GM12878 (cell line): ENCODE data around the gene KLF11. TPM values are rescaled to one million over a fixed set of nuclear protein-coding genes. Genes with fewer than 3 reads are reported as not detected.
A peak's percentile ranks its signal among the peaks of the same experiment; 100 is the strongest.

ENCODE experiments used
- ATAC-seq: fragments of 200-7000 bp; cut with Tn5 transposase; 3 replicates; pipeline ENCODE4 v1.9.1; 2020; ENCODE audit warnings: mild to moderate bottlenecking, moderate library complexity
- BruUV-seq: library from RNA; stranded (reverse); fragments of 400-500 nt; replicated peaks from 2 replicates; lab custom pipeline; 2021; lab: Mats Ljungman, UMichigan
- CTCF ChIA-PET: fragments of 300-600 bp; sonication (Branson Sonifier 250); formaldehyde crosslinking; extraction: SDS; loops from one replicate; lab custom pipeline; 2021; ENCODE audit warnings: inconsistent platforms; lab: Yijun Ruan, JAX
- POLR2A ChIA-PET: fragments of 350-600 bp; formaldehyde crosslinking; extraction: SDS; loops from one replicate; lab custom pipeline; 2021; ENCODE audit warnings: inconsistent platforms; lab: Charles Lee
- RAD21 ChIA-PET: fragments of 300-600 bp; sonication (Branson Sonifier 250); formaldehyde crosslinking; loops from one replicate; lab custom pipeline; 2023; ENCODE audit warnings: antibody characterized with exemption; ENCODE audit not compliant: unreplicated experiment; lab: Charles Lee
- SMC1A ChIA-PET: fragments of 300-600 bp; sonication (Branson Sonifier 250); formaldehyde crosslinking; loops from one replicate; lab custom pipeline; 2023; ENCODE audit not compliant: unreplicated experiment, uncharacterized antibody; lab: Charles Lee
- DNase-seq: peaks from one replicate; pipeline ENCODE4 v3.0.0-alpha.2; 2011; ENCODE audit warnings: low read depth, low spot score
- FAIRE-seq: peaks from 3 replicates; lab custom pipeline; 2011; peaks lifted over from hg19 to GRCh38; lab: Jason Lieb, UNC
- H2AFZ ChIP-seq: 2 replicates; pipeline ENCODE4 v1.6.0; 2011; ENCODE audit warnings: low read depth, low read length, control low read depth; ENCODE audit not compliant: control insufficient read depth
- H3K27ac ChIP-seq: 2 replicates; pipeline ENCODE4 v1.5.1; 2011; ENCODE audit warnings: control low read depth; ENCODE audit not compliant: control insufficient read depth, insufficient read depth
- H3K27me3 ChIP-seq, 2 experiments: replicated peaks in 1 of 2; 2 replicates each; pipeline versions ENCODE4 v1.6.0 to v1.6.1; 2011; ENCODE audit warnings: low read length in 1 of 2; ENCODE audit not compliant: control insufficient read depth in 2 of 2, insufficient read depth in 2 of 2
- H3K36me3 ChIP-seq, 2 experiments: 2 replicates each; pipeline ENCODE4 v1.5.1; 2011; ENCODE audit warnings: low read length in 1 of 2; ENCODE audit not compliant: control insufficient read depth in 2 of 2, insufficient read depth in 2 of 2
- H3K4me1 ChIP-seq: 2 replicates; pipeline ENCODE4 v1.6.1; 2011; ENCODE audit warnings: mild to moderate bottlenecking, low read length, moderate library complexity, mixed read lengths; ENCODE audit not compliant: control insufficient read depth, insufficient read depth
- H3K4me2 ChIP-seq: 2 replicates; pipeline ENCODE4 v1.6.0; 2011; ENCODE audit warnings: control low read depth; ENCODE audit not compliant: control insufficient read depth, insufficient read depth
- H3K4me3 ChIP-seq: fragments of 200-600 bp; sonication (generic); 2 replicates; pipeline ENCODE4 v1.5.1; 2016
- H3K79me2 ChIP-seq: 2 replicates; pipeline ENCODE4 v1.6.0; 2011; ENCODE audit warnings: low read length; ENCODE audit not compliant: control insufficient read depth, insufficient read depth
- H3K9ac ChIP-seq: 2 replicates; pipeline ENCODE4 v1.8.0; 2011; ENCODE audit warnings: low read length, control low read depth, mixed read lengths; ENCODE audit not compliant: control insufficient read depth, insufficient read depth
- H3K9me3 ChIP-seq: replicated peaks from 3 replicates; pipeline ENCODE4 v1.5.1; 2011; ENCODE audit warnings: mild to moderate bottlenecking, low read length; ENCODE audit not compliant: control insufficient read depth, insufficient read depth
- H4K20me1 ChIP-seq: 2 replicates; pipeline ENCODE4 v1.6.0; 2011; ENCODE audit not compliant: control insufficient read depth, insufficient read depth
- CREM ChIP-seq: IDR thresholded peaks from 2 replicates; pipeline ENCODE4 v1.6.1; 2014; ENCODE audit warnings: antibody characterized with exemption, low read depth
- POLR2A ChIP-seq: IDR thresholded peaks from 2 replicates; pipeline ENCODE4 v1.6.1; 2011; ENCODE audit warnings: low read depth, mild to moderate bottlenecking, low read length
- RAD21 ChIP-seq: IDR thresholded peaks from 2 replicates; pipeline ENCODE4 v1.6.1; 2011; ENCODE audit warnings: mild to moderate bottlenecking, low read depth, low read length, moderate library complexity; ENCODE audit not compliant: insufficient read depth
- SMC3 ChIP-seq: IDR thresholded peaks from 2 replicates; pipeline ENCODE4 v1.6.1; 2011; ENCODE audit warnings: low read length, improper control_type of control experiment, borderline replicate concordance
- SP1 ChIP-seq: IDR thresholded peaks from one replicate; pipeline ENCODE4 v1.6.1; 2011; ENCODE audit warnings: low read depth, low read length
- SUPT20H ChIP-seq: IDR thresholded peaks from 2 replicates; pipeline ENCODE4 v1.6.1; 2011; ENCODE audit warnings: low read depth, mild to moderate bottlenecking, low read length, moderate library complexity, borderline replicate concordance; ENCODE audit not compliant: control insufficient read depth
- ZNF207 ChIP-seq: fragments of 450-650 bp; IDR thresholded peaks from 2 replicates; pipeline ENCODE4 v1.6.1; 2014; ENCODE audit warnings: antibody characterized with exemption, mild to moderate bottlenecking, borderline replicate concordance
- ZNF24 ChIP-seq: fragments of 450-650 bp; IDR thresholded peaks from 2 replicates; pipeline ENCODE4 v1.6.1; 2017; ENCODE audit warnings: antibody characterized with exemption, mild to moderate bottlenecking
- ZNF384 ChIP-seq: IDR thresholded peaks from 2 replicates; pipeline ENCODE4 v1.6.1; 2012; ENCODE audit warnings: low read depth, mild to moderate bottlenecking, low read length, improper control_type of control experiment, borderline replicate concordance
- WGBS: methylation state at CpG from one replicate; pipeline ENCODE4 v1.1.6; 2016; ENCODE audit warnings: low lambda C conversion rate; ENCODE audit not compliant: insufficient replicate concordance, insufficient coverage; ENCODE audit errors: missing lambda C conversion rate; 5-methylcytosine and 5-hydroxymethylcytosine counted together
- in situ Hi-C: fragments of 300-500 bp; cut with MboI; formaldehyde crosslinking; loops from 9 replicates; pipeline ENCODE4 v1.14.3; 2018; ENCODE audit warnings: mixed read lengths
- intact Hi-C: fragments of 100-400 bp; cut with micrococcal nuclease; formaldehyde crosslinking; loops from one replicate; pipeline ENCODE4 v1.14.2; 2022; ENCODE audit not compliant: unreplicated experiment
- polyA plus RNA-seq, 11 experiments: library from polyadenylated mRNA; depleted of rRNA in 4 of 11; unstranded in 6 of 11; stranded (reverse) in 5 of 11; fragments of >200 nt; fragmentation: Nextera tagmentation in 4 of 11; fragmentation: Illumina TruSeq in 1 of 11; extraction: Ambion mirVana in 4 of 11; extraction: Trizol in 1 of 11; gene quantifications; 1 replicate in 1 of 11; 2 replicates in 10 of 11; pipeline versions ENCODE4 v1.2.1 to v1.2.3, GENCODE V29; 2011 to 2016; ENCODE audit warnings: inconsistent platforms in 2 of 11, missing spikeins in 2 of 11, low read depth in 1 of 11
- total RNA-seq, 4 experiments: library from RNA; depleted of rRNA in 3 of 4; stranded (reverse); fragments of >200 nt in 3 of 4; fragmentation: Illumina TruSeq in 1 of 4; extraction: Trizol in 1 of 4; gene quantifications; 2 replicates each; pipeline versions ENCODE4 v1.2.1 to v1.2.3, GENCODE V29; 2013 to 2021
- TF ChIP-seq, protein P1 (sequence below): fragments of 450-650 bp; IDR thresholded peaks from 2 replicates; pipeline ENCODE4 v1.6.1; 2016; ENCODE audit warnings: mild to moderate bottlenecking, moderate library complexity, borderline replicate concordance
- TF ChIP-seq, protein P2 (sequence below), 3 experiments: IDR thresholded peaks in 2 of 3; conservative IDR thresholded peaks in 1 of 3; 2 replicates each; pipeline ENCODE4 v1.5.1; 2011; ENCODE audit warnings: low read depth in 3 of 3, low read length in 3 of 3, mild to moderate bottlenecking in 3 of 3, control low read depth in 2 of 3, moderate library complexity in 2 of 3, inconsistent platforms in 1 of 3, mixed read lengths in 1 of 3; ENCODE audit not compliant: control insufficient read depth in 2 of 3, insufficient read depth in 1 of 3; ENCODE audit errors: extremely low read depth in 1 of 3
- TF ChIP-seq, protein P3 (sequence below): fragments of 150-350 bp; IDR thresholded peaks from 2 replicates; pipeline ENCODE4 v1.6.1; 2014; ENCODE audit warnings: mild to moderate bottlenecking, low read depth, low read length

KLF11 gene
- total and polyA plus RNA-seq, 10 of the 15 experiments (the other 5 are each of a cell fraction or from before 2014, with no cell fraction given) = 0.03 to 0.54 (median 0.14) TPM; not detected in 1

DNA sequence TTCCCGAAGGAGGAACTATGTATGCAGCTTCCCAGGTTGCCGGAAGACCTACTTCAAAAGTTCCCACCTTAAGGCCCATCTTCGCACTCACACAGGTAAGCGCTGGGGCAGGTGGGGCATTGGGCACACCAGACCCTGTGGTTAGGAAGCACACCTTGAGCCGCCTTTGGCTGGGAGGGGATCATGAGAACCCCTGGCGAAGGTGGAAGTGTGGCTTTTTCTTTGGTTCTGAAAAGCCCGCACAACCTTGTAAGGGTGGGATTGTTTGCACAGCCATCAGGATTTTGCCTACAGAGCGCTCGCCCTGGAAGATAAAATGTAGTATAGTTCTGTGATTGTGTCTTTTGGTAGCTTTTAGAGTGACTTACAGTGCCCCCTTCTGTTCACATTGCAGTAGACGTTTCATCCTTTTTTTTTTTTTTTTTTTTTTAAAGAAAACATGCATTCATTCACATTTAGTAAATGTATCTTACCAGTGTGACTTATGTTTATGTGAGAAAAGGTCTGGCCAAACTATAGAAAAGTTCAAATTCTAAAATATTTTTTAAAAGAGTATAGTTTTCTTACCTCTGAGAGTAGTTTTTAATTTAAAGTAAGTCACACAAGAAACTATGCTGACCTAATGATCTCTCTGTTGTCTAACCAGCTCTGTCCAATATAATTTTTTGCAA is 5.3 kb downstream of the KLF11 start:
- no peak overlapping the region for H3K4me2 ChIP-seq
- ChIA-PET POLR2A (interaction anchor here (0.6 kb wide), 1 partner anchor 138 kb away, joined by 3 read pairs; no protein-coding TSS in a partner anchor), CTCF (interaction anchor here (0.5 to 10.0 kb wide), 33 partner anchors 9 to 908 kb away, joined by 3 to 164 read pairs (median 4); no protein-coding TSS in a partner anchor), RAD21 (interaction anchor here (0.6 to 4.6 kb wide), 16 partner anchors 8 to 543 kb away, joined by 3 to 70 read pairs (median 4); no protein-coding TSS in a partner anchor), SMC1A (interaction anchor here (0.6 to 5.2 kb wide), 22 partner anchors 8 to 478 kb away, joined by 3 to 46 read pairs (median 4); no protein-coding TSS in a partner anchor)
- TF ChIP-seq ZNF24 = 0 out of 2 replicates have a peak, but pooled peaks have one; percentile 30
- TF ChIP-seq, protein P1, sequence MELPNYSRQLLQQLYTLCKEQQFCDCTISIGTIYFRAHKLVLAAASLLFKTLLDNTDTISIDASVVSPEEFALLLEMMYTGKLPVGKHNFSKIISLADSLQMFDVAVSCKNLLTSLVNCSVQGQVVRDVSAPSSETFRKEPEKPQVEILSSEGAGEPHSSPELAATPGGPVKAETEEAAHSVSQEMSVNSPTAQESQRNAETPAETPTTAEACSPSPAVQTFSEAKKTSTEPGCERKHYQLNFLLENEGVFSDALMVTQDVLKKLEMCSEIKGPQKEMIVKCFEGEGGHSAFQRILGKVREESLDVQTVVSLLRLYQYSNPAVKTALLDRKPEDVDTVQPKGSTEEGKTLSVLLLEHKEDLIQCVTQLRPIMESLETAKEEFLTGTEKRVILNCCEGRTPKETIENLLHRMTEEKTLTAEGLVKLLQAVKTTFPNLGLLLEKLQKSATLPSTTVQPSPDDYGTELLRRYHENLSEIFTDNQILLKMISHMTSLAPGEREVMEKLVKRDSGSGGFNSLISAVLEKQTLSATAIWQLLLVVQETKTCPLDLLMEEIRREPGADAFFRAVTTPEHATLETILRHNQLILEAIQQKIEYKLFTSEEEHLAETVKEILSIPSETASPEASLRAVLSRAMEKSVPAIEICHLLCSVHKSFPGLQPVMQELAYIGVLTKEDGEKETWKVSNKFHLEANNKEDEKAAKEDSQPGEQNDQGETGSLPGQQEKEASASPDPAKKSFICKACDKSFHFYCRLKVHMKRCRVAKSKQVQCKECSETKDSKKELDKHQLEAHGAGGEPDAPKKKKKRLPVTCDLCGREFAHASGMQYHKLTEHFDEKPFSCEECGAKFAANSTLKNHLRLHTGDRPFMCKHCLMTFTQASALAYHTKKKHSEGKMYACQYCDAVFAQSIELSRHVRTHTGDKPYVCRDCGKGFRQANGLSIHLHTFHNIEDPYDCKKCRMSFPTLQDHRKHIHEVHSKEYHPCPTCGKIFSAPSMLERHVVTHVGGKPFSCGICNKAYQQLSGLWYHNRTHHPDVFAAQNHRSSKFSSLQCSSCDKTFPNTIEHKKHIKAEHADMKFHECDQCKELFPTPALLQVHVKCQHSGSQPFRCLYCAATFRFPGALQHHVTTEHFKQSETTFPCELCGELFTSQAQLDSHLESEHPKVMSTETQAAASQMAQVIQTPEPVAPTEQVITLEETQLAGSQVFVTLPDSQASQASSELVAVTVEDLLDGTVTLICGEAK = no peak
- no peak for TF ChIP-seq POLR2A
- no peak for TF ChIP-seq ZNF207
- peak; percentile 72 for TF ChIP-seq RAD21
- no peak for TF ChIP-seq CREM
- TF ChIP-seq ZNF384 = peak; percentile 99
- TF ChIP-seq SP1 = no peak
- no peak for TF ChIP-seq SUPT20H
- TF ChIP-seq, protein P2, sequence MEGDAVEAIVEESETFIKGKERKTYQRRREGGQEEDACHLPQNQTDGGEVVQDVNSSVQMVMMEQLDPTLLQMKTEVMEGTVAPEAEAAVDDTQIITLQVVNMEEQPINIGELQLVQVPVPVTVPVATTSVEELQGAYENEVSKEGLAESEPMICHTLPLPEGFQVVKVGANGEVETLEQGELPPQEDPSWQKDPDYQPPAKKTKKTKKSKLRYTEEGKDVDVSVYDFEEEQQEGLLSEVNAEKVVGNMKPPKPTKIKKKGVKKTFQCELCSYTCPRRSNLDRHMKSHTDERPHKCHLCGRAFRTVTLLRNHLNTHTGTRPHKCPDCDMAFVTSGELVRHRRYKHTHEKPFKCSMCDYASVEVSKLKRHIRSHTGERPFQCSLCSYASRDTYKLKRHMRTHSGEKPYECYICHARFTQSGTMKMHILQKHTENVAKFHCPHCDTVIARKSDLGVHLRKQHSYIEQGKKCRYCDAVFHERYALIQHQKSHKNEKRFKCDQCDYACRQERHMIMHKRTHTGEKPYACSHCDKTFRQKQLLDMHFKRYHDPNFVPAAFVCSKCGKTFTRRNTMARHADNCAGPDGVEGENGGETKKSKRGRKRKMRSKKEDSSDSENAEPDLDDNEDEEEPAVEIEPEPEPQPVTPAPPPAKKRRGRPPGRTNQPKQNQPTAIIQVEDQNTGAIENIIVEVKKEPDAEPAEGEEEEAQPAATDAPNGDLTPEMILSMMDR (IDR thresholded peaks at IDR 0.05 in 2 of 3, conservative IDR thresholded peaks at IDR 0.05 in 1 of 3; ENCODE audit: control insufficient read depth in 2 of 3, extremely low read depth in 1 of 3, insufficient read depth in 1 of 3, low read depth in 3 of 3, low read length in 3 of 3) = peak; percentile 53 to 73 (median 58)
- TF ChIP-seq, protein P3, sequence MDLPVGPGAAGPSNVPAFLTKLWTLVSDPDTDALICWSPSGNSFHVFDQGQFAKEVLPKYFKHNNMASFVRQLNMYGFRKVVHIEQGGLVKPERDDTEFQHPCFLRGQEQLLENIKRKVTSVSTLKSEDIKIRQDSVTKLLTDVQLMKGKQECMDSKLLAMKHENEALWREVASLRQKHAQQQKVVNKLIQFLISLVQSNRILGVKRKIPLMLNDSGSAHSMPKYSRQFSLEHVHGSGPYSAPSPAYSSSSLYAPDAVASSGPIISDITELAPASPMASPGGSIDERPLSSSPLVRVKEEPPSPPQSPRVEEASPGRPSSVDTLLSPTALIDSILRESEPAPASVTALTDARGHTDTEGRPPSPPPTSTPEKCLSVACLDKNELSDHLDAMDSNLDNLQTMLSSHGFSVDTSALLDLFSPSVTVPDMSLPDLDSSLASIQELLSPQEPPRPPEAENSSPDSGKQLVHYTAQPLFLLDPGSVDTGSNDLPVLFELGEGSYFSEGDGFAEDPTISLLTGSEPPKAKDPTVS = no peak
- TF ChIP-seq SMC3 = peak; percentile 76; the same call in 1 of the 2 replicates
- FAIRE-seq = no peak
- intact Hi-C loops (loop anchor here (1.0 kb wide), 3 partner anchors 64 to 249 kb away; no protein-coding TSS in a partner anchor), in situ Hi-C loops (loop anchor here (5.0 kb wide), 1 partner anchor 236 kb away; no protein-coding TSS in a partner anchor)
- H3K27ac ChIP-seq = no peak overlapping the region
- no peak overlapping the region for H2AFZ ChIP-seq
- H3K4me3 ChIP-seq = no peak overlapping the region
- no peaks in the 10 kb centered on the region for H4K20me1 ChIP-seq
- H3K9ac ChIP-seq = no peak overlapping the region
- no peaks in the 10 kb centered on the region for H3K36me3 ChIP-seq
- peaks cover 2% of the 10 kb centered on the region; the same call in 1 of the 3 replicates for H3K9me3 ChIP-seq
- peak; percentile 73 for ATAC-seq
- no peaks in the 10 kb centered on the region for H3K4me1 ChIP-seq
- H3K27me3 ChIP-seq = no peaks in the 10 kb centered on the region
- no peak for DNase-seq
- 43% methylated on average over 10 of the region's 10 CpGs for WGBS
- BruUV-seq = no TSS peak
- H3K79me2 ChIP-seq = no peaks in the 10 kb centered on the region
